CMK (cell line): ENCODE data around the gene NCKAP1.
"Not testable (repeated sequence)": the region's sequence is repeated elsewhere in the genome, so short reads cannot be mapped to it uniquely, and the experiment has no call there.

ENCODE experiments used
- DNase-seq: peaks from one replicate; pipeline ENCODE4 v3.0.0-alpha.2; 2010; ENCODE audit warnings: low read depth

The NCKAP1 gene

GRCh38 chr2:183035954-183036669 is 2.1 kb downstream of the NCKAP1 start:
- no peak for DNase-seq

- no peak for DNase-seq
Observed at GRCh38 chr2:183035298-183035953, 2.8 kb downstream of the NCKAP1 start.

GRCh38 chr2:183034806-183035205 is 3.5 kb downstream of the NCKAP1 start:
- DNase-seq, result no peak

- no peak for DNase-seq
Observed at GRCh38 chr2:183033951-183034350, 4.3 kb downstream of the NCKAP1 start.

GRCh38 chr2:183031911-183032794 is 6.1 kb downstream of the NCKAP1 start:
- DNase-seq, result no peak

- DNase-seq, result no peak
Observed at GRCh38 chr2:183029219-183029618, 9.0 kb downstream of the NCKAP1 start.

GRCh38 chr2:183028108-183028507 is 10.1 kb downstream of the NCKAP1 start:
- no peak for DNase-seq

GRCh38 chr2:183027443-183027842 is 10.8 kb downstream of the NCKAP1 start:
- no peak for DNase-seq

GRCh38 chr2:183026424-183026823 is 11.8 kb downstream of the NCKAP1 start:
- DNase-seq, result no peak

- no peak for DNase-seq
Observed at GRCh38 chr2:183025993-183026392, 12.3 kb downstream of the NCKAP1 start.

- DNase-seq, result no peak
Observed at GRCh38 chr2:183024339-183025095, 13.7 kb downstream of the NCKAP1 start.

GRCh38 chr2:183022711-183023110 is 15.5 kb downstream of the NCKAP1 start:
- no peak for DNase-seq

GRCh38 chr2:183021613-183022012 is 16.6 kb downstream of the NCKAP1 start:
- no peak for DNase-seq

- no peak for DNase-seq
Observed at GRCh38 chr2:183019718-183020442, 18.4 kb downstream of the NCKAP1 start.

GRCh38 chr2:183017845-183018244 is 20.4 kb downstream of the NCKAP1 start:
- not testable (repeated sequence) for DNase-seq

GRCh38 chr2:183014005-183014404 is 24.3 kb downstream of the NCKAP1 start:
- DNase-seq, result no peak

GRCh38 chr2:183011743-183012142 is 26.5 kb downstream of the NCKAP1 start:
- no peak for DNase-seq

- no peak for DNase-seq
Observed at GRCh38 chr2:183010112-183010511, 28.1 kb downstream of the NCKAP1 start.

GRCh38 chr2:183009249-183009899 is 28.9 kb downstream of the NCKAP1 start:
- no peak for DNase-seq

- no peak for DNase-seq
Observed at GRCh38 chr2:183001948-183002347, 36.3 kb downstream of the NCKAP1 start.

GRCh38 chr2:183000846-183001245 is 37.4 kb downstream of the NCKAP1 start:
- no peak for DNase-seq
